Naive thymus-derived CD8-positive, alpha-beta T cell (primary cell): ENCODE data around the gene GDI1. TPM values are rescaled to one million over a fixed set of nuclear protein-coding genes. Genes with fewer than 3 reads are reported as not detected.

Source experiments
- ATAC-seq, 2 donors: fragments of 150-1000 bp; cut with Tn5 transposase in 1 of 2; sonication (Bioruptor Pico), chemical (Tn5 transposase) in 1 of 2; 1 replicate in 1 of 2; 2 replicates in 1 of 2; pipeline ENCODE4 v1.10.0; 2021; ENCODE audit warnings: mild to moderate bottlenecking in 2 of 2, moderate library complexity in 2 of 2
- POLR2A ChIA-PET: fragments of 350-600 bp; sonication (Branson Sonifier 250); formaldehyde crosslinking; loops from one replicate; lab custom pipeline; 2021; ENCODE audit warnings: antibody characterized with exemption; lab: Charles Lee
- DNase-seq, 10 donors: peaks; one replicate each; pipeline versions ENCODE4 v3.0.0 to v3.0.0-alpha.2; 2020 to 2022
- H3K27ac Mint-ChIP-seq, 10 donors: one replicate each; pipeline ENCODE4 v1.8.0; 2020 to 2022; ENCODE audit warnings: mild to moderate bottlenecking in 10 of 10, mixed read lengths in 10 of 10, moderate library complexity in 4 of 10, inconsistent platforms in 1 of 10
- H3K27me3 Mint-ChIP-seq, 5 donors: one replicate each; pipeline ENCODE4 v1.8.0; 2021 to 2022; ENCODE audit warnings: mixed read lengths in 5 of 5
- H3K36me3 Mint-ChIP-seq, 3 donors: one replicate each; pipeline ENCODE4 v1.8.0; 2020 to 2022; ENCODE audit warnings: mixed read lengths in 3 of 3, mild to moderate bottlenecking in 2 of 3, inconsistent platforms in 1 of 3
- H3K4me1 Mint-ChIP-seq, 4 donors: one replicate each; pipeline ENCODE4 v1.8.0; 2021 to 2022; ENCODE audit warnings: mixed read lengths in 4 of 4
- H3K4me3 Mint-ChIP-seq, 10 donors: one replicate each; pipeline ENCODE4 v1.8.0; 2020 to 2022; ENCODE audit warnings: mild to moderate bottlenecking in 10 of 10, mixed read lengths in 10 of 10, moderate library complexity in 6 of 10, inconsistent platforms in 1 of 10
- H3K9me3 Mint-ChIP-seq, 9 donors: one replicate each; pipeline ENCODE4 v1.8.0; 2020 to 2022; ENCODE audit warnings: mixed read lengths in 9 of 9, mild to moderate bottlenecking in 3 of 9, inconsistent platforms in 1 of 9, moderate library complexity in 1 of 9
- polyA plus RNA-seq, 3 donors: library from polyadenylated mRNA; unstranded; fragments of 300-500 nt; fragmentation: Illumina TruSeq; gene quantifications; one replicate each; pipeline ENCODE4 v1.2.3, GENCODE V29; 2021
- total RNA-seq, 8 experiments: library from RNA in 2 of 8; stranded (reverse) in 2 of 8; gene quantifications; one replicate each; pipeline ENCODE4 v1.2.3 and lab custom pipeline; 2021 to 2026

Gene GDI1
- total and polyA plus RNA-seq, 5 experiments from 2014 or later = 18.3 to 185 (median 32.1) TPM

DNA sequence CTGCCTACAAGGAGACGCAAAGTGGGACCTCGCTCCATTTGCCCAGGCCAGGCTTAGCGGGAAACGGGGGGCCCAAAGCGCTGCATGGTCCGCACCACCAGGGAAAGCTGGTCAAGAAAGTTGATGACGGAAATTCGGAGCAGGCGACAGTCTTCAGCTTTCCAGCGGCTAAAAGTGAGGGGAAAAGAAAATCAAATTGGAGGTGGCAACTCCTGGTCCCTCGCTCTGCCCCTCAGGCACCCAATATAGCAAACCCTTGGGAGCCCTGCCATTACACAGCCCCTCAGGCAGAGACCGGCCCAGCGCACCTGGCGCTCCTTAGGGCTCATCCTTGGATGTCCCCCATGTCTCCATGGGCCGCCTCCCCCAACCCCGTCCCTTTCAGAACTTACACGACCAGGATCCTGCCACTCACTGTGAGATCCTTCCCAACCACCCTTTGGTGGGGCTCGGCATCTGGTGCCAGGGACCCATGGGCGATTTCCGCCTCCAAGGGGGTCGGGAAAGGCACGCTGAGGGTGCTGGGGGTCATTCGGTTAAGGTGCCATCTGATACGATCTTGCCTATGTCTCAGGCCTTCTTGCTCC lies 41.0 kb downstream of the GDI1 start:
- no peaks in the 10 kb centered on the region for H3K27me3 Mint-ChIP-seq
- H3K4me3 Mint-ChIP-seq = peak overlapping the region; percentile 79 to 91 (median 83)

DNA sequence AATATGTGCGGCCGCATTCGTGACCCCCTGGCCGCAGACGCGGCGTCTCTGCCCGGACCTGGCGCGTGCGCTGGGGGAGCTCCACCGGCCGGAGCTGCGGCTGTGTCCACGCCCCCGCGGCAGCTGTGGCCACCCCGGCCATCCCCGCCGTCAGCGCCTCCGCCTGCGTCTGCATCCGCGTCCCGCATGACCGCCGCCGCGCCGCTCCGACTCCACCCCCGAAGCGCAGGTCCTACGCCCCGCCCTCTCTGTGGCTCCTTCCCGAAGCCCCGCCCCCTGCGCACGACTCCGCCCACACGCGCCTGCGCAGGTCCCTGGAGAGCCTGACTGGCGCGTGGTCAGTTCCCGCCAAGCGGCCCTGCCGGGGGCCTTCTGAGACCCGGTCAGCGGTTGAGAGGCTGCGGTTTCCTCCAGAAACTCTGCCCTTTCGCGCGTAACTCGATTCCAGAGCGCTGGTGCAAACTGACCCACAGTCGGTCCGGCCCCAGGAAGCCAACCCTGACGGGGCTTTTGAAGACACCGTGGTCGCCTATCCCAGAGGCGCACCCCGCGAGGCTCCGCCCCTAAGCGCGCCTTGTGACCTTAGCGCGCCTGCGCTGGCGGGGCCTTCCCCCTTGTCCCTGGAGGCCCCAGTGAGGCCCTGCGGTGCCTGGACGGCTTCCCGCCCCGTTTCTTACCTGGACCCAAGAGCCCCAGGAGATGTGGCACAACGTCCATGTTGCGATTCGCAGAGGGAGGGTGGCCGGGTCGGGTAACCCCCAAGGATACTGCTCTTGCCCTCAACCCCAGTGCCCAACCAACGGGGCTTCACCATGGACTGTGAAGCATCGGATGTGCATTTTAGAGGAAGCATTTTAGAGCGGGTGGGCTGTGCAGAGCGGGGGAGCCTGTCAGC lies 42.0 kb downstream of the GDI1 start, which contains the start of gene LAGE3:
TSS of gene LAGE3 (minus strand) at position 554 of the 895 bp plus-strand sequence. CDS start at position 188, 366 bp downstream.
- peaks cover 0 to 34% (median 23%) of the 10 kb centered on the region in 4 donors for H3K4me1 Mint-ChIP-seq

More for the DNA sequence above, 41.0 kb downstream of the GDI1 start:
- ATAC-seq (no peak), DNase-seq (no peak)
- Mint-ChIP-seq H3K27ac (peak overlapping the region in 9 of 10 donors; percentile 60 to 93 (median 87)), H3K4me1 (peaks cover 1 to 27% (median 19%) of the 10 kb centered on the region in 4 donors), H3K36me3 (peaks cover 0 to 5% (median 0%) of the 10 kb centered on the region in 3 donors), H3K9me3 (peaks cover 0 to under 1% (median 0%) of the 10 kb centered on the region in 9 donors)
- POLR2A ChIA-PET = interaction anchor here (0.8 to 3.3 kb wide), 7 partner anchors 9 to 533 kb away, joined by 3 to 15 read pairs (median 4); partner anchors contain the start of genes FAM3A, PLXNA3, RENBP and RPL10

DNA sequence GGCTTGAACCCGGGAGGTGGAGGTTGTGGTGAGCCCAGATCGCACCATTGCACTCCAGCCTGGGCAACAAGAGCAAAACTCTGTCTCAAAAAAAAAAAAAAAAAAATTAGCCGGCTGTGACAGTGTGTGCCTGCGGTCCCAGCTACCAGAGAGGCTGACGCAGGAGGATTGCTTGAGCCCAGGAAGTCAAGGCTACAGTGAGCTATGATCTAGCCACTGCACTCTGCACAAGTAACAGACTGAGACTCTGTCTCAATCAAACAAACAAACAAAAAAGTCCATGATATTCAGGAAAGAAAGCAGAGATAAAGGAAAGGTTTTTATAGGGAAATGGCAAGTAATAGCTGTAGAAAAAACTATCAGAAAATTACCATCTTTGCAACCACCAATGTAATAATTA lies 44.2 kb downstream of the GDI1 start:
- Mint-ChIP-seq H3K27ac (no peak overlapping the region), H3K4me3 (no peak overlapping the region), H3K4me1 (peaks cover 0 to 46% (median 26%) of the 10 kb centered on the region in 4 donors), H3K9me3 (no peaks in the 10 kb centered on the region), H3K36me3 (no peaks in the 10 kb centered on the region), H3K27me3 (no peaks in the 10 kb centered on the region)
- POLR2A ChIA-PET = interaction anchor here (0.6 to 1.6 kb wide), 5 partner anchors 10 to 83 kb away, joined by 3 to 7 read pairs (median 3); partner anchors contain the start of genes G6PD, RPL10 and SLC10A3
- DNase-seq = no peak
- ATAC-seq = no peak

More for the DNA sequence above, 42.0 kb downstream of the GDI1 start, which contains the start of gene LAGE3:
- POLR2A ChIA-PET = interaction anchor here (0.7 to 3.3 kb wide), 8 partner anchors 10 to 100 kb away, joined by 3 to 15 read pairs (median 6); partner anchors contain the start of genes EMD, PLXNA3, RPL10 and SLC10A3
- peak; percentile 84 to 98 (median 92) for DNase-seq
- peak; percentile 89 to 91 for ATAC-seq
- Mint-ChIP-seq H3K27ac (peak within 1 kb of the TSS; percentile 75 to 95 (median 90)), H3K4me3 (peak within 1 kb of the TSS; percentile 79 to 91 (median 83)), H3K9me3 (no peaks in the 10 kb centered on the region), H3K27me3 (no peaks in the 10 kb centered on the region), H3K36me3 (no peaks in the 10 kb centered on the region)

DNA sequence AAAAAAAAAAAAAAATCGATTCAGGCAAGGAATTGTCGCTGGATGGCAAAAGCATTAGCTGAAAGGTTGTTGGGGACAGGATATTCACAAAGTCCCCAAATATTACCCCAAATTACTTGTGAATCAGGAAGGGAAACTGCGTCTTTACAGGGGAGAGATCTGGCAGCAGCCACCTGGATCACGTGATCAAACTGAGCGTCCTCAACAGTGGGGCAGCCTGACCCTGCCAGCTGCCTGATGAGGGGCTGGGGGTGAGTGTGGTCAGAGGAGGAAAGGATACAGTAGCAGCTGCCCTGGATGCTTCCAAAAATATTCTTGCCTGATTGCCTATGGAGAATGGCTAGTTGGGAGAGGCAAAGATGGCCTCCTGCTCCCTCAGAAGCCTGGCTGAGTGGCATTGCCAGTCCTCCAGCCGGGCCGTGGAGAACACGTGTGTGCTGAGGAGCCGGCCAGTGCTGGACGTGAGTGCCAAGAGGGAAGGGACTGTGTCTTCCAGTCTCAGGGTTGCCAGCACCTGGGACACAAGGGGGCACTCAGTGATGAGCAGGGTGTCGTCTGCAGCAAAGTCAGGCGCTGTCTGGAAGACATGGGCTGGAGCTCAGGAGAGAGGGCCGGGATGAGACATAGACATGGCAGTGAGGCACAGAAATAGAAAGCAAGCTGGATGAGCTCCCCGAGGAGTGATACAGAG lies 45.1 kb downstream of the GDI1 start:
- no peaks in the 10 kb centered on the region for H3K9me3 Mint-ChIP-seq
- H3K4me1 Mint-ChIP-seq = peaks cover 0 to 40% (median 24%) of the 10 kb centered on the region in 4 donors
- no peaks in the 10 kb centered on the region for H3K27me3 Mint-ChIP-seq
- DNase-seq (no peak), ATAC-seq (no peak)
- peak overlapping the region in 1 of 10 donors; percentile 51 for H3K27ac Mint-ChIP-seq
- H3K36me3 Mint-ChIP-seq = no peaks in the 10 kb centered on the region
- H3K4me3 Mint-ChIP-seq = no peak overlapping the region
- POLR2A ChIA-PET = interaction anchor here (0.5 to 9.4 kb wide), 8 partner anchors 9 to 84 kb away, joined by 3 to 102 read pairs (median 4); partner anchors contain the start of genes G6PD, RPL10 and SLC10A3

DNA sequence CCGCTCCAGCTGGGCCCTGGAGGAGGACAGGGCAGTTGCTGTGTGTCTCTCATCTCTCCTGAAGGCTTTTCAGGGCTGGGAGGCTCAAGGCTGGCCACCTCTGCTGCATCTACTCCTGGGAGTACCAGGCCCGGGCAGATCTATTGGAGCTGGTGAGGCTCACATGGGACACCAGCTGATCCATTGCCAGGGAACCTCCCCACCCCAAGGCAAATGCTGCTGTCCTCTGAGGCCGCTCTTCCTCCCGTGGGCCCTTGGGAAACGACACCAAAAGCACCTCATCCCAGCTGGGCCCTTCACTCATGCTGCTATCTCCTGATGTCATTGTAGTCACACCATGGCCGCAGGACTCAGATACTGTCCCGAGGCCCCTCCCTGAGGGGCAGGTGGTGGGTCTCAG lies 45.8 kb downstream of the GDI1 start:
- ATAC-seq (no peak), DNase-seq (no peak)
- H3K9me3 Mint-ChIP-seq = no peaks in the 10 kb centered on the region
- no peak overlapping the region for H3K4me3 Mint-ChIP-seq
- POLR2A ChIA-PET = interaction anchor here (0.5 to 9.4 kb wide), 2 partner anchors 18 to 84 kb away, joined by 4 to 102 read pairs; partner anchors contain the start of gene RPL10
- peaks cover 0 to 36% (median 24%) of the 10 kb centered on the region in 4 donors for H3K4me1 Mint-ChIP-seq
- H3K36me3 Mint-ChIP-seq = peaks cover 0 to 1% (median 0%) of the 10 kb centered on the region in 3 donors
- H3K27ac Mint-ChIP-seq = no peak overlapping the region
- no peaks in the 10 kb centered on the region for H3K27me3 Mint-ChIP-seq

DNA sequence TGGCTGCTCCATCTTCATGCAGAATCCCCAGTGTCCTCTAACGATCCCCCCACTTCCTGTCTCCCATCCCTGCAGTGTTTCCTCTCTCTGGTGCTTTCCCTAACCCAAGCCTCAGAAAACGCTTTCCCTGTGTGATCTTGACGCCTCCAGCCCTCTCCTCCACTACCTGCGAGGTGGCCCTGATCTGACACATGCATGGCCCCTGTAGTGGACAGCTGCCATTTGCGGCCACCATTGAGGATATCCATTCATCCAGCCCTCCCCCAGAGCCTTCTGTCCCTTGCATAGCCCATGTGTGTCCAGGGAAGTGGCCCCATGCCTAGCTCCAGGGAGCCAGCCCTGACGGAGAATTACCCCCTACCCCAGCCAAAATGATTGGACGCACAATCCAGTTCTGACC lies 46.4 kb downstream of the GDI1 start:
- POLR2A ChIA-PET = interaction anchor here (9.4 kb wide), 1 partner anchor 84 kb away, joined by 102 read pairs; the partner anchor contains the start of gene RPL10
- peaks cover 0 to 36% (median 27%) of the 10 kb centered on the region in 4 donors for H3K4me1 Mint-ChIP-seq
- H3K27ac Mint-ChIP-seq = peak overlapping the region in 4 of 10 donors; percentile 25 to 67 (median 40)
- H3K36me3 Mint-ChIP-seq = peaks cover 0 to 6% (median 0%) of the 10 kb centered on the region in 3 donors
- ATAC-seq (no peak), DNase-seq (no peak)
- H3K27me3 Mint-ChIP-seq = no peaks in the 10 kb centered on the region
- H3K4me3 Mint-ChIP-seq = peak overlapping the region in 3 of 10 donors; percentile 6 to 59 (median 6)
- H3K9me3 Mint-ChIP-seq = no peaks in the 10 kb centered on the region

GRCh38 chrX:154484255-154485149 lies 47.5 kb downstream of the GDI1 start:
- H3K9me3 Mint-ChIP-seq = no peaks in the 10 kb centered on the region
- peak overlapping the region in 7 of 10 donors; percentile 7 to 80 (median 51) for H3K4me3 Mint-ChIP-seq
- no peak for ATAC-seq
- no peaks in the 10 kb centered on the region for H3K27me3 Mint-ChIP-seq
- peaks cover 1 to 43% (median 27%) of the 10 kb centered on the region in 4 donors for H3K4me1 Mint-ChIP-seq
- POLR2A ChIA-PET = interaction anchor here (0.6 to 9.4 kb wide), 6 partner anchors 28 to 85 kb away, joined by 3 to 102 read pairs (median 6); partner anchors contain the start of genes FAM50A, IKBKG and RPL10
- no peak for DNase-seq
- H3K36me3 Mint-ChIP-seq = peaks cover 0 to 8% (median 0%) of the 10 kb centered on the region in 3 donors
- H3K27ac Mint-ChIP-seq = peak overlapping the region in 3 of 10 donors; percentile 3 to 27 (median 20)

- Mint-ChIP-seq H3K4me1 (peaks cover 4 to 44% (median 29%) of the 10 kb centered on the region in 4 donors), H3K27me3 (no peaks in the 10 kb centered on the region), H3K4me3 (peak overlapping the region; percentile 62 to 80 (median 70)), H3K9me3 (no peaks in the 10 kb centered on the region), H3K27ac (peak overlapping the region in 6 of 10 donors; percentile 17 to 74 (median 60)), H3K36me3 (peaks cover 0 to 8% (median 0%) of the 10 kb centered on the region in 3 donors)
- ATAC-seq (no peak), DNase-seq (no peak)
- POLR2A ChIA-PET = interaction anchor here (0.6 to 9.4 kb wide), 18 partner anchors 8 to 115 kb away, joined by 3 to 102 read pairs (median 6); partner anchors contain the start of genes FAM3A, FAM50A, IKBKG and PLXNA3
Observed at GRCh38 chrX:154485150-154486051, 48.4 kb downstream of the GDI1 start.

- Mint-ChIP-seq H3K27me3 (no peaks in the 10 kb centered on the region), H3K27ac (no peak overlapping the region), H3K9me3 (no peaks in the 10 kb centered on the region), H3K4me3 (peak overlapping the region in 6 of 10 donors; percentile 24 to 76 (median 46)), H3K36me3 (peaks cover 0 to 8% (median 0%) of the 10 kb centered on the region in 3 donors), H3K4me1 (peaks cover 4 to 49% (median 29%) of the 10 kb centered on the region in 4 donors)
- DNase-seq (peak in 8 of 10 donors; percentile 2 to 39 (median 26)), ATAC-seq (peak; percentile 9 to 10)
- POLR2A ChIA-PET = interaction anchor here (0.6 to 9.4 kb wide), 17 partner anchors 9 to 560 kb away, joined by 3 to 102 read pairs (median 6); partner anchors contain the start of genes ARHGAP4, FAM3A, FAM50A and PLXNA3
Observed at GRCh38 chrX:154486052-154486395, 49.1 kb downstream of the GDI1 start.
